ENCODE results near the gene FHOD1. TPM values are rescaled to one million over a fixed set of nuclear protein-coding genes. Genes with fewer than 3 reads are reported as not detected.

Gene FHOD1
- total RNA-seq, 1 donor from 2014 or later: 20.5 TPM

DNA sequence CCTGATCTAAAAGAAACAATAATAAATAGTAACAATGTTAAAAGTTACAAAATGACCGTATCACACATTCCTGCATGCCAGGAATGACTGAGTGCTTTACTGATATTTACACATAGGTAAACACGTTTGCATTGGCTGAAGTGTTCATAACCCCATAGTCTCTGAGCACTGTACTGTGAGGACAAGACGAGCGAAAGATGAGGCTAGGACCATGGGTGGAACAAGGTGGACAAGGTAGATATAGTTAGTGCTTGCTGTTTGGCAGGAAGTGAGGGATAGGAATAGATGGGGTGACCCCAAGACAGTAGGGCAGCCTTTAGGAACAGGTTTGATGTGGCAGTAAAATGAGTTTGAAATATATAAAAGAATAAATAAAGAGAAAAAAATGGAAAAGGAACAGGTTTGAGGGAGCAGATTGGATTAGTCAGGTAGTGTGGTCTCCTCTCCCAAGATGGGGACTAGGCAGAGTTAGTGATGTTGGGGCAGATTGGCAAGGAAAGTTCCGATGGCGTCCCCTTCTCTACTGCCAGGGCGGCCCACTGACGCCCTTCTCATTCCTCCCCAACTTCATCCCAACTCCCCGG lies 55.8 kb downstream of the FHOD1 start:
- DNase-seq (ENCODE audit: low read depth): no peak

DNA sequence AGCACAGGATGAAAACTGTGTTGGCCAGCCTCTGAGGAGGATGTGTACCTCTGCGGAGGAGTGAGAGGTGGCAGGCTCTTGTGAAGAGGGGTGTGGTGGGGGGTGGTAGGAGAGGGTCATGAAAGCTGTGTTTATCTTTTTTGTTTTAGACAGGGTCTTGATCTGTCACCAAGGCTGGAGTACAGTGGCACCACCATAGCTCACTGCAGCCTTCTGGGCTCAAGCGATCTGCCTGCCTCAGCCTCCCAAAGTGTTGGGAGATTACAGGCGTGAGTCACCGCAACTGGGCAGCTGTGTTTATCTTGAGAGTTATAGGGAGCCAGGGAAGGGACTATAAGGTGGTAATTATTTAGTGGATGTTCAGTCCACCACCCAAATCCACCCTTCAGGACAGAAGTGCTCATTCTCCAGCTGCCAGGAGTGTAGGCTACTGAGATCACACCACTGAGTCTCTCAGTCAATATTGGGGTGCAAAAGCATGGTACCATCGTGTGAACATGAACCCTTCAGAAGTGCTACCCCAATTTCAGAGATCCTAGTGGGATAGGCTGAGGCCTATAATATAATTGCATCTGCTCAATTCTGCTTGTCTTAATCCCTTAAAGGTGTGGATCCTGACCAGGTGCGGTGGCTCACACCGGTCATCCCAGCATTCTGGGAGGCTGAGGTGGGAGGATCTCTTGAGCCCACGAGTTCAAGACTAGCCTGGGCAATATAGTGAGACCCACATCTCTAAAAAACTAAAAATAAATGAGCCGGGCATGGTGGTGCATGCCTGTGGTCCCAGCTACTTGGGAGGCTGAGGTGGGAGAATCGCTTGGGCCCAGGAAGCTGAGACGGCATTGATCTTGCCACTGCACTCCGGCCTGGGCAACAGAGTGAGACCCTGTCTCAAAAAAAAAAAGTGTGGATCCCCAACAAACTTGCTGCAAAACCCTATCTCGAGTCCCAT lies 56.6 kb downstream of the FHOD1 start:
- no peak for DNase-seq (ENCODE audit: low read depth)

DNA sequence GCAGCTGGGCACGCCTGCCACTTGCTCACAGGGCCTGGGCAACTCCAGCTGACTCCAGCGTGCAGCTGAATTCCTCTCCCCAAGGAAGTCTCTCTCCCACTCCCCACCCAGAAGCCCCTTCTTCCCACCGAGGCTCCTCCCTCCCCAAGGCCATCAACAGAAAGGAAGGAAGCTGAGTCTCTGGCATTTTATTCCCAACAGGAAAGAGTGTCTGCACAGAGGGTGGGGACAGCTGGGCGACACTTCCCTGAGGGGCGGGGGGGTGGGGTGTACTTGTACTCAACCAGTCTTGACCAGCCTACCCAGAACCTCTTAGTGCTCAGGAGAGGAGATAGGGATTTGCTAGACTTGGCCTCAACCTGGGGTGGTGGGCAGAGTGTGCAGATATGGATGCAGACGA lies 57.2 kb downstream of the FHOD1 start, which contains the start of gene EXOC3L1:
Gene EXOC3L1 (minus strand): TSS at position 96 of the 400 bp plus-strand sequence. CDS start 460 bp downstream, outside the sequence.
- DNase-seq (ENCODE audit: low read depth): no peak

DNA sequence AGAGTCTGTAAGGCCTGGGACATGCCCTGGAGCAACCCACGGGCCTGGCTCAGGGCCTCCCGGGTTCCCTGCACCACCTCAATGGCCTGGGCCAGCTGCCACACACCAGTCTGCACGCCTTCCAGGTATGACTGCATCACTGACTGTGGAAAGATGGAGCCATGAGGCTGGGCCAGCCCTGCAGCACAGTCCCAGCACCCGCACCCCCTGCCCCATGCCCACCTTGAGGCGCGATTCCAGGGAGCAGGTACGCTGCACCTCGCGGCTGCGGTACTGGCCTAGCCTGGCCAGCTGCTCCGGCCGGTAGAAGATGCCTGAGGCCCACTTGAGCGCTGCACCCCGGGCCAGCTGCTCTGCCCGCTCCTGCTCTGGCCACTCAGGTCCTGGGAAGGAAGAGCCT lies 58.5 kb downstream of the FHOD1 start:
- no peak for DNase-seq (ENCODE audit: low read depth)

DNA sequence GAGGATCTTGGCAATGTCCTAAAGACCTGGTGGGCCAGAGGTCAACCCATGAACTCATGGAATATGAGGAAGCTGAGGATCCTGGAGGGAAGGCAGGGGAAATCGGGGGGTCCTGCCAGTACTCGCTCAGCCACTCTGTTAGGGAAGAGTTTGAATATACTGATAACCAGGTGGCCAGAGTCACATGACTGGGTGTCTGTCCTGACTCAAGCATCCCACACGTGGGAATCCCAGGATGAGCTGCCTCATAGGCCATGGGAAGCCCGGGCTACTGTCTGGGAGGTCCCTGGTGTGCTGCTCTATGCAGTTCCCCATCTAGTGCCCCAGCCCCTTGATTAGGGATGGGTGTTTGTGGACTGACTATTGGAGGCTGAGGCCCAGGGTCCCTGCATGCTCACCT lies 59.0 kb downstream of the FHOD1 start:
- no peak for DNase-seq (ENCODE audit: low read depth)

DNA sequence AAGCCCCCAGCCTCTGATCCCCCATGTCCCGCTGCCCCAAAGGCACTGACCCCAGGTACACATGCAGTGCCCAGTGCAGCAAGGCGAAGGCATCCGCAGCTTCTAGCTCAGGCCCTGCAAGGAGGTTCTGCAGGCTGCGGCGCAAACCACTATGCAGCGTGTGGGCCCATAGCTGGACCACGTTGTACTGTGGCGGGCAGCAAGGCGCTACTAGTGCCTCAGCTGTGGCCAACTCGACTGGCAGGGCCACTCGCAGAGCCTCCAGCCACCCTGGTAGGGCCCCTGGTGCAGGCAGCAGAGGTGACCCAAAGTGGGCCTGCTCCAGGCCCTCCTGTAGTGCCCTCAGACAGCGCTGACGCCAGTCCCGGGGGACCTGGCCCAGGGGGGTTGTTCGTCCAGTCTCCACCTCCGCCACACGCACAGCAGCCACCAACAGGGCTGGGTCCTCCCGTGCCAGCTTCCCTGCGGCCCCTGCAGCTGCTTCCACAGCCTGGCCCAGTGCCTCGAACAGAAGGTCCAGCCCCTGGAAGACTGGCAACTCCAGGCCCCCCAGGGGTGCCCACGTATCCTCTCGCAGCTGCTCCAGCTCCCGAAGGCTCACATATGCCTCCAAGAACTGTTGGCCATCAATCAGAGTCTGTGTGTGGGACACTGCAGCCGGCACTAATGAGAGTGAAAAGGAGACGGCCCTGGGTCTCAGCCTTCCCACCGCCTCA lies 59.9 kb downstream of the FHOD1 start:
- no peak for DNase-seq (ENCODE audit: low read depth)

DNA sequence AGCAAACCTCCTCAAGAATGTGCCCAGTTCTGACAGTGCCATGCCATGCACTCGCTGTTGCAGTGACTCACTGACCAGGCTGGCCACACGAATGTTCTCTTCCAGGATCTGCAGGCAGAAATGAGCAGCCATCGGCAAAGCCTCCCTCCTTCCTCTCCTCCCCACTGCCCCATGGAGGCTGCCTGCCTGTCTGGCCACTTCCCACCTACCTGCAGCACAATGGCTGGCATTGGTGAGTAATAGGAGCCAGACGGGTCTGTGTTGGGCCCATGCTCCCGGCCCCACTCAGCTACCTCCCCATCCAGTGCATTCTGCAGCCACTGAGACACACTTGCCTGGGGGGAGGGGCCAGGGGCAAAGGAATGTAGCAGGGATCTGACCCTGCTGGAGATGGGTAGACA lies 60.7 kb downstream of the FHOD1 start:
- DNase-seq (ENCODE audit: low read depth): peak; percentile 88

DNA sequence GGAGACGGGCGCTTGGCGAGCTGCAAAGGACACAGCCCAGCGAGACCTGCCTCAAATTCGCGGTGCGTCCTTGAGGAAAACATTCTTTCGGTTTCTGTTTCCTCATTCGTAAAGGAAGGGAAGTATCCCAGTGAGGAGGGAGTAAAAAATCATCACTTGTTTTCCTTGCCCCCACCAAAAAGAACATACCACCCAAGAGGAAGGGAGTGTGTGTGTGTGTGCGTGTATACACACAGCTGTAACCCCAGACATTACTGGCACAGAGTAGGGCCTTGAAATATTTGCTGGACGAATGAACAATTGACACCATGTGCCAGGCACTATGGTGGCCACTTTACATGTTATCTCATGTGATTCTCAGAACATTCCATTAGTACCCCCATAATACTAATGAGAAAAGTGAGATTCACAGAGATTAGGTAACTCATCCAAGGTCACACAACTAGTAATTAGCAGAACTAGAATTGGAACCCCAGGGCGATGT lies 61.6 kb downstream of the FHOD1 start:
- no peak for DNase-seq (ENCODE audit: low read depth)

DNA sequence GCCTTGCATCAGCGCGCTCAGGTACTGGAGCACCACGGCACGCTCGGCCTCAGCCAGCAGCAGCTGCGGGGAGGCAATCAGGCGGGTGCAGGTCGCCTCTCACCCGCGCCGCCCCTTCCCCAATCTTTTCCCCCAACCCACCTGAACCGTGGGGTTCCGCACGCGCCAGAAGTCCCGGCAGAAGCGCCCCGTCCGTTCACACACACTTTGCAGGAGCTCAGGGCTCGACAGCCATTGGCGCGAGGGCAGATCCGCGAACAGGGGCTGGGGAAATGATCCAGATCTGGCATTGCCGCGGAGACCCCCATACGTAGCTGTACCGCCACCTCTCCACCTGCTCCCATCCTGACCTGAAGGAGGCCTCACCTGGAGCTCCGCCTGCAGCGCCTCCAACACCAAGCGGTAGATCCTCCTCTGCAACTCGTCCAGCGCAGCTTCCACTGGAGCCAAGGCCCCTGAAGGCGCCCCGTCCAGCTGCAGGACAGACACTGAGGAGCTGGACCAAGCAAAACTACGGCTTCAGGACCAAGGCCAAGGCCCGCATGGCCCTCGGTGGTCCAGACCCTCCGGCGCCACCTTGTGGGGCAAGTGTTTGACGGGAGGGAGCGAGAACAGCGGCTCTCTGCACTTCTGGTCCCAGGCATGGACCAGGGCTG lies 62.2 kb downstream of the FHOD1 start:
- DNase-seq (ENCODE audit: low read depth): peak; percentile 78

DNA sequence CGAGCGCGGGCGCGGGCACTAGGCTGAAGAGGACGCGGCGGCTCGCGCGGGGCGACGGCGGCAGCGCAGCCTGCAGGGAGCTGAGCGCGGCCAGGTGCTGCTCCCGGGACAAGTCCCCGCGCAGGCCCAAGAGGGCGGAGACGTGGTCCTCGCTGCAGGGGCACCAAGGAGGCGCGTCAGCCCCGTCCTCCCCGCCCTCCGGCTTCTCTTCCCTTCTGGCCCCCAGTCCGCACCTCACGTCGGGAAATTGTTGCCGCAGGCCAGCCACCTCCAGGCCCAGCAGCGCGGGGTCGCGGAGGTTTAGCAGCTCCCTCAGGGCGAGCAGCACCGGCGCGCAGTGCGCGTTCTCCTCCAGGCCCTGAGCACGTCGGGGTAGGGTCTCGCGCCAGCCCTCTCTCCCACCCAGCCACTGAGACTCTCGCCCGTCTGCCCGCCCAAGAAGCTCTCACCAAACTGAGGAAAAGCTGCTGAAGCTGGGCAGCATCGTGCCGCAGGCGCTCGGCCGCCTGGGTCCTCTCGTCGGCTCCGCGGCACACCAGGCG lies 62.8 kb downstream of the FHOD1 start:
- no peak for DNase-seq (ENCODE audit: low read depth)

DNA sequence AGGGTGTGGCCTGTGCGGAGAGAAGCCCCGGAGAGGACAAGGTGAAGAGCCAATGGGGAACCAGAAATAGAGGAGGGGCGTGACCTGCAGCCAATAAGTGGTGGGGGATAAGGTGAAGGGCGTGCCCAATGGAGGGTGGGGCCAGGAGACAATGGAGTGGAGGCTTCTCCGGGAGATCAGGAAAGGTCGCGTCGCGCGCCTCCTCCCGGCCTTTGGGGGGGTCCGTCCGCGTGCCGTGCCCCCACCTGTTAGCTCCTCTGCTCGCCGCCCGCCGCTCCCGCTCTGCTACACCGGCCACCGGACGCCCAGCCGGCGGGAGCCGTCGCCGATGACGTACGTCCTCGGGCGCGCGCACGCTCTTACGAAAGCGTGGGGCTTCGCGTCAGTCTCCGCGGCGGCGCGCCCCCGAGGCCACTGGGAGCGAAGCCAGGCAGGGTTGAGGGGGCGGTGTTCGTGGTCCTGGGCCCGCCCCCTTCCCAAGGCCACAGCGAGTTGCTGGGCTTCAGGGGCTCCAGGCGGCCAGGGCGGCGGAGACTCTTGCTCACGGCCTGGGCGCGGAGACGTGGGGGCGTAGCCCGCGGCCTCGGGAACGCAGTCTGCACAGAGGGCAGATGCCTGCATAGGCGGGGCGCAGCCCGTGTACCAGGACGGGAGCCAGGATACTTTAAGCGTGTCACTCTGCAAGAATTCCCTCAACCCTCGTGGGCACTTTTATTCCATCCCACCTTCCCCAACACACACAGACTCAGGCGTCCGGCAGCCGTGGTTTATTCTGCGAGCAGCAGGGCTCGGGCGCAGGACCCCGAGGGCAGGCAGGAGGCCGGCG lies 63.4 kb downstream of the FHOD1 start, which contains the start of gene MATCAP1:
Gene MATCAP1 (minus strand): TSS at position 337 of the 826 bp plus-strand sequence. CDS start 3,353 bp downstream, outside the sequence.
- DNase-seq (ENCODE audit: low read depth): peak; percentile 96

DNA sequence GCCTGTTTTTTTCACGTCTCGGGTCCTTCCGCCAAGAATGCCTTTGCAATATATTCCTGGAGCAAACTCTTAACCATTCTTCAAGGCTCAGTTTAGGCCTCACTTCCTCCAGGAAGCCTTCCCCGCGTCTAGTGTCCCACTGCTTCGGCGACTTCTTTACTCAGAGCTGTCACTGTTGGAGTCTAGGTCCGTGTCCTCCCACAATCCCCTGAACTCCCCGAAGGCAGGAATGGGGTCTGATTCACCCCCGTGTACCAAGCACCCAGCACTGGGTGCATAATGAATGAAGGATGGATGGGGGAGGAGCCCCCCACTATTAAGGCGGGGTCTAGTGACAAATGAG lies 64.0 kb downstream of the FHOD1 start:
- DNase-seq (ENCODE audit: low read depth): no peak

DNA sequence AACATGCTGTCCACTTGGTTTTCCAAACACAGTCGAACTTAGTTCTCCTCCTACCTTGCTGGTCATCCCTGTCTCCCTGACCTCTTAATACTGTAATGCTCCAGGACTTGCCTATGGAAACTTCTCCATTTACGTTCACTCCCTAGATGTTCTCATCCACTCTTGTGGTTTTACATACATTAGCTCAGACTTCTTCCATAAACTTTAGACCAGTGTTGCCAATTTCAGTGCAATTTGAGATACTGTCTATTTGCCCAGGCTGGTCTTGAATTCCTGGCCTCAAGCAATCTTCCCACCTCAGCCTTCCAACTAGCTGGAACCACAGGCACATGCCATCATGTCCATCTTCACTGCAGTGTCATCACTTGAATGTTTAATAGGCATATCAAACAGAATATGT lies 65.0 kb downstream of the FHOD1 start:
- no peak for DNase-seq (ENCODE audit: low read depth)

DNA sequence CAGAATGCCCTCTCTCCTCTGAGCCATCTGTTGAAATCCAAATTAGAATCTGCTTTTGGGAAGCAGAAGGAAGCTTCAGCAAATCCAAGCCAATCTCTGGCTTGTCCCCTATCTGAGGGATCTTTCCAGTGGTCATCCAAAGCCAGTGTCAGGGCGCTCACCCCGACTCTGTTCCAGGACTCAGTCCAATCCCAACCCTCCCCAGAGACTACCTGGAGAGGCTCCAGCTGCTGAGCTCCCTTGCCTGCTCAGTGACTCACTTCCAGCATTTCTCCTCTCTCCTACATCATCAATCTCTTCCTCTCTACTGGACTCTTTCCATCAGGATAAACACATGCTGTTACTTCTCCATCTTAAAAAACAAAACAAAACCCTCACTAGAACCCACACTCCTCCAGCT lies 65.9 kb downstream of the FHOD1 start:
- DNase-seq (ENCODE audit: low read depth): peak; percentile 33

DNA sequence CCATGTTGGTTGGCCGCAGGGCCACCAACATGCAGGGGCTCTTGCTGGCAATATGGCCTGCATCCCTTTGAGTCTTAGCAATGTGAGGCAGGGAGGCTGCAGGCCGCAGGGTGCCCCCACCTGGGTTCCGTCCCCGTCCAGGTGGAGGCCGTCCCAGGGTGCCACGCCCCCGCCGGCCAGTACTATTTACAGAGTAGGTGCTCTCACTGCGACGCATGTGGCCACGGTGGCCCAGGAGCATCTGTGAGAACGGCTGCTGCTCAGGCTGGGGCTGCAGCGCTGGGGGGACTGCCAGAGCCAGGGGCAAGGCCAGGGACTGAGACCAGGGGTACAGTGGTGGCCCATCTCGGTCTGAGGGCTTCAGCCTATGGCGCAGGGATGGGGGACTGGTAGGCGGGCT lies 67.1 kb downstream of the FHOD1 start:
- no peak for DNase-seq (ENCODE audit: low read depth)

DNA sequence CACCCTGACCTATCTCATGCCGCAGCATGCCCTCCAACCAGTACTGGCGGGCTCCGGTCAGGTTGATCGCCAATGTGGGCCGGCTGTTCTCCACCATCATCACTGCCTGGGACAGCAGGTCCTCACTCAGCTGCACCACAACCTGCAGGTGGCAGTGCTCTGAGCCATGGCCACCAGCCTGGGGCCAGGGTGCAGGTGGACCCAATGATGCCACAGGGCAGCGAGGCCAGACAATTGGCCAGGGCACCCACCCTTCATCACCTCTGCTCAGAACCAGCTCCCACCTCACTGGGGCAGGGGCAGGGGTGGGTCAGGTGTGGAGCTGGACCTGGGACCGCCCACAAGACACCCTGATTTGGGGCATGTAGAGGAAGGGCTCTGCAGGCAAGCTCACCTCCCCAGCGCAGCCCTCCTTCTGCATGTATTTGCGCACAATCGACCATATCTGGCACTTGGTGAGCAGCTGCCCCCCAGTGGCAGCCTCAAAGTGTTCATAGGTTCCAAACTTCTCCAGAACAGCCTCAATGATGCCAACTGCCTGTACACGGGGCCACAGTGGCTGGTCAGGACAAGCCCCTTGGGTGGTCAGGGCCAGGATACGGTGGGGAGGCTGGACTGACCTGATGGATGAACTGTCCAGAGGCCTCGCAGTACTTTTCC lies 67.7 kb downstream of the FHOD1 start:
- DNase-seq (ENCODE audit: low read depth): no peak
